Measurements from ENCODE around the gene CLCF1. TPM values are rescaled to one million over a fixed set of nuclear protein-coding genes. Genes with fewer than 3 reads are reported as not detected.

The CLCF1 gene
- total and polyA plus RNA-seq, 10 of the 15 experiments (the other 5 are each of a cell fraction or from before 2014, with no cell fraction given): 0.16 to 2.1 (median 0.63) TPM; not detected in 1

DNA sequence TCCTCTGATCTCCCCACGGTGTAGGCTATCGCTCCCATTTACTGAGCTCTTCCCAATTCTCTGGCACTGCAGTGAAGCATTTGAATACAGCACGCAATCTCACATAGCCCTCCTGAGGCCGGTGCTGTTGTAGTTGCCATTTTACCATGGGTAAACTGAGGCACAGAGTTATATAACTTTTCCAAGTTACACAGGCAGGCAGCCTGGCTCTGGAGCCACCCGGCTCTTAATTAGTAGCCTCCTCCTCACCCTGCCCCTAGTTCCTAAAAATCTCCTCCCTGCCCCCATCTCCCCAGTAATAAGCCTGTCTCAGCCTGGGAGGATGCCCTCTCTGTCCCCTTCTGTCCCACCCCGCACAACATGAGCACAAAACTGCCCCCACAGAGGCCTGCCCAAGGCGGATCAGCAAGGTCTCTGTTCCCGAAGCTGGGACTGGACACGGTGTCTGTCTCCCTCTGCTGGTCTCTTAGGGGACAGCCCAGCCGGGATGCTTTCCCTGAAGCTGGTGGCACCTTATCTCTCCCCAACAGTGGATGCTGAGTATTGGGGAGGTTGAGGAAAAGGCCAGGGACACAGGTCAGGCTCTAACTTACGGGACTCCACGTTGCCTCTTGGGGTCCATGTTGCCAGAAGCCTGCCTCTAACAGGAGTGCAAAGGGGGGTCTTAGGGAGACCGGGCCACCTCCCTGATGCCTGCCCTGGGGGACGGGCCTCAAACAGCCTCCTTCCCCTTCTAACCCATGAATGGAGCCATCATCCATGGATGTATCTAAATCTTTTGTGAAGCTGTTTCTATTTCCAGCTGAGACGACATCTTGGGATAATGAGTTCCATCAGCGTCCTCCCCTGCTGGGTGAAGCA lies 9.1 kb upstream of the CLCF1 start (continued):
- TF ChIP-seq, protein P1, sequence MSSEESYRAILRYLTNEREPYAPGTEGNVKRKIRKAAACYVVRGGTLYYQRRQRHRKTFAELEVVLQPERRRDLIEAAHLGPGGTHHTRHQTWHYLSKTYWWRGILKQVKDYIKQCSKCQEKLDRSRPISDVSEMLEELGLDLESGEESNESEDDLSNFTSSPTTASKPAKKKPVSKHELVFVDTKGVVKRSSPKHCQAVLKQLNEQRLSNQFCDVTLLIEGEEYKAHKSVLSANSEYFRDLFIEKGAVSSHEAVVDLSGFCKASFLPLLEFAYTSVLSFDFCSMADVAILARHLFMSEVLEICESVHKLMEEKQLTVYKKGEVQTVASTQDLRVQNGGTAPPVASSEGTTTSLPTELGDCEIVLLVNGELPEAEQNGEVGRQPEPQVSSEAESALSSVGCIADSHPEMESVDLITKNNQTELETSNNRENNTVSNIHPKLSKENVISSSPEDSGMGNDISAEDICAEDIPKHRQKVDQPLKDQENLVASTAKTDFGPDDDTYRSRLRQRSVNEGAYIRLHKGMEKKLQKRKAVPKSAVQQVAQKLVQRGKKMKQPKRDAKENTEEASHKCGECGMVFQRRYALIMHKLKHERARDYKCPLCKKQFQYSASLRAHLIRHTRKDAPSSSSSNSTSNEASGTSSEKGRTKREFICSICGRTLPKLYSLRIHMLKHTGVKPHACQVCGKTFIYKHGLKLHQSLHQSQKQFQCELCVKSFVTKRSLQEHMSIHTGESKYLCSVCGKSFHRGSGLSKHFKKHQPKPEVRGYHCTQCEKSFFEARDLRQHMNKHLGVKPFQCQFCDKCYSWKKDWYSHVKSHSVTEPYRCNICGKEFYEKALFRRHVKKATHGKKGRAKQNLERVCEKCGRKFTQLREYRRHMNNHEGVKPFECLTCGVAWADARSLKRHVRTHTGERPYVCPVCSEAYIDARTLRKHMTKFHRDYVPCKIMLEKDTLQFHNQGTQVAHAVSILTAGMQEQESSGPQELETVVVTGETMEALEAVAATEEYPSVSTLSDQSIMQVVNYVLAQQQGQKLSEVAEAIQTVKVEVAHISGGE (CRISPR knock-in tag; IDR thresholded peaks at IDR 0.05): no peak
- no peak for TF ChIP-seq TCF3 (IDR thresholded peaks at IDR 0.05; ENCODE audit: borderline replicate concordance, insufficient read depth, low read depth, low read length)
- TF ChIP-seq SIN3A (IDR thresholded peaks at IDR 0.05; ENCODE audit: low read depth, low read length): no peak
- TF ChIP-seq WRNIP1 (IDR thresholded peaks at IDR 0.05; ENCODE audit: borderline replicate concordance, low read depth, low read length): no peak
- TF ChIP-seq HCFC1 (IDR thresholded peaks at IDR 0.05; ENCODE audit: low read length): no peak
- TF ChIP-seq RB1 (IDR thresholded peaks at IDR 0.05; ENCODE audit: borderline replicate concordance): 0 out of 2 replicates have a peak, but pooled peaks have one; percentile 38
- TF ChIP-seq GABPA (IDR thresholded peaks at IDR 0.05; ENCODE audit: low read depth): no peak
- TF ChIP-seq, protein P2, sequence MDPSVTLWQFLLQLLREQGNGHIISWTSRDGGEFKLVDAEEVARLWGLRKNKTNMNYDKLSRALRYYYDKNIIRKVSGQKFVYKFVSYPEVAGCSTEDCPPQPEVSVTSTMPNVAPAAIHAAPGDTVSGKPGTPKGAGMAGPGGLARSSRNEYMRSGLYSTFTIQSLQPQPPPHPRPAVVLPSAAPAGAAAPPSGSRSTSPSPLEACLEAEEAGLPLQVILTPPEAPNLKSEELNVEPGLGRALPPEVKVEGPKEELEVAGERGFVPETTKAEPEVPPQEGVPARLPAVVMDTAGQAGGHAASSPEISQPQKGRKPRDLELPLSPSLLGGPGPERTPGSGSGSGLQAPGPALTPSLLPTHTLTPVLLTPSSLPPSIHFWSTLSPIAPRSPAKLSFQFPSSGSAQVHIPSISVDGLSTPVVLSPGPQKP (IDR thresholded peaks at IDR 0.05; ENCODE audit: low read depth, low read length): no peak
- TF ChIP-seq RUNX3 (IDR thresholded peaks at IDR 0.05; ENCODE audit: low read length): no peak
- TF ChIP-seq BMI1 (IDR thresholded peaks at IDR 0.05; ENCODE audit: borderline replicate concordance): no peak
- TF ChIP-seq, protein P3, sequence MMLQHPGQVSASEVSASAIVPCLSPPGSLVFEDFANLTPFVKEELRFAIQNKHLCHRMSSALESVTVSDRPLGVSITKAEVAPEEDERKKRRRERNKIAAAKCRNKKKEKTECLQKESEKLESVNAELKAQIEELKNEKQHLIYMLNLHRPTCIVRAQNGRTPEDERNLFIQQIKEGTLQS (IDR thresholded peaks at IDR 0.05; ENCODE audit: borderline replicate concordance, extremely low read depth, low read depth, low read length): no peak
- TF ChIP-seq, protein P4, sequence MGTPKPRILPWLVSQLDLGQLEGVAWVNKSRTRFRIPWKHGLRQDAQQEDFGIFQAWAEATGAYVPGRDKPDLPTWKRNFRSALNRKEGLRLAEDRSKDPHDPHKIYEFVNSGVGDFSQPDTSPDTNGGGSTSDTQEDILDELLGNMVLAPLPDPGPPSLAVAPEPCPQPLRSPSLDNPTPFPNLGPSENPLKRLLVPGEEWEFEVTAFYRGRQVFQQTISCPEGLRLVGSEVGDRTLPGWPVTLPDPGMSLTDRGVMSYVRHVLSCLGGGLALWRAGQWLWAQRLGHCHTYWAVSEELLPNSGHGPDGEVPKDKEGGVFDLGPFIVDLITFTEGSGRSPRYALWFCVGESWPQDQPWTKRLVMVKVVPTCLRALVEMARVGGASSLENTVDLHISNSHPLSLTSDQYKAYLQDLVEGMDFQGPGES (IDR thresholded peaks at IDR 0.05): no peak
- no peak for TF ChIP-seq RFX5 (IDR thresholded peaks at IDR 0.05; ENCODE audit: low read depth, low read length)
- TF ChIP-seq CEBPB (IDR thresholded peaks at IDR 0.05; ENCODE audit: borderline replicate concordance in 1 of 2, low read depth in 2 of 2, low read length in 2 of 2): no peak
- no peak for TF ChIP-seq CREB1 (IDR thresholded peaks at IDR 0.05; ENCODE audit: low read depth)
- no peak for TF ChIP-seq ASH2L (IDR thresholded peaks at IDR 0.05; ENCODE audit: borderline replicate concordance, low read depth)
- TF ChIP-seq SIX5 (IDR thresholded peaks at IDR 0.05; ENCODE audit: low read depth, low read length, severe bottlenecking): no peak
- TF ChIP-seq RELA (IDR thresholded peaks at IDR 0.05; ENCODE audit: borderline replicate concordance, partially characterized antibody): no peak
- 0 out of 2 replicates have a peak, but pooled peaks have one; percentile 4 for TF ChIP-seq SPI1 (IDR thresholded peaks at IDR 0.05; ENCODE audit: borderline replicate concordance, insufficient read depth, low read depth, low read length)
- TF ChIP-seq, protein P5, sequence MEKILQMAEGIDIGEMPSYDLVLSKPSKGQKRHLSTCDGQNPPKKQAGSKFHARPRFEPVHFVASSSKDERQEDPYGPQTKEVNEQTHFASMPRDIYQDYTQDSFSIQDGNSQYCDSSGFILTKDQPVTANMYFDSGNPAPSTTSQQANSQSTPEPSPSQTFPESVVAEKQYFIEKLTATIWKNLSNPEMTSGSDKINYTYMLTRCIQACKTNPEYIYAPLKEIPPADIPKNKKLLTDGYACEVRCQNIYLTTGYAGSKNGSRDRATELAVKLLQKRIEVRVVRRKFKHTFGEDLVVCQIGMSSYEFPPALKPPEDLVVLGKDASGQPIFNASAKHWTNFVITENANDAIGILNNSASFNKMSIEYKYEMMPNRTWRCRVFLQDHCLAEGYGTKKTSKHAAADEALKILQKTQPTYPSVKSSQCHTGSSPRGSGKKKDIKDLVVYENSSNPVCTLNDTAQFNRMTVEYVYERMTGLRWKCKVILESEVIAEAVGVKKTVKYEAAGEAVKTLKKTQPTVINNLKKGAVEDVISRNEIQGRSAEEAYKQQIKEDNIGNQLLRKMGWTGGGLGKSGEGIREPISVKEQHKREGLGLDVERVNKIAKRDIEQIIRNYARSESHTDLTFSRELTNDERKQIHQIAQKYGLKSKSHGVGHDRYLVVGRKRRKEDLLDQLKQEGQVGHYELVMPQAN (conservative IDR thresholded peaks at IDR 0.05): no peak
